Gastrocnemius medialis (tissue), 4 donors: ENCODE results near the gene ALPI. TPM values are rescaled to one million over a fixed set of nuclear protein-coding genes. Genes with fewer than 3 reads are reported as not detected.
"Not testable (repeated sequence)": the region's sequence is repeated elsewhere in the genome, so short reads cannot be mapped to it uniquely, and the experiment has no call there.

ENCODE experiments used
- ATAC-seq, 2 donors: fragments of 150-250 bp; one replicate each; pipeline ENCODE4 v1.9.1; 2016
- DNase-seq, 2 donors: peaks; one replicate each; pipeline ENCODE4 v3.0.0-alpha.2; 2019
- H3K27ac ChIP-seq, 4 donors: fragments of 200-600 bp; sonication (generic); 1 replicate in 1 of 4; 2 replicates in 3 of 4; pipeline ENCODE4 v1.5.1; 2016 to 2018; ENCODE audit warnings: mild to moderate bottlenecking in 2 of 4, moderate library complexity in 1 of 4
- H3K27me3 ChIP-seq, 3 donors: fragments of 200-600 bp; sonication (generic) in 2 of 3; 1 replicate in 1 of 3; 2 replicates in 2 of 3; pipeline versions ENCODE4 v1.5.1 to v1.6.0; 2016 to 2019; ENCODE audit warnings: mild to moderate bottlenecking in 1 of 3, moderate library complexity in 1 of 3
- H3K36me3 ChIP-seq, 2 donors: fragments of 200-600 bp; sonication (generic) in 1 of 2; one replicate each; pipeline ENCODE4 v1.5.1; 2017 to 2018
- H3K4me1 ChIP-seq, 2 donors: fragments of 200-600 bp; sonication (generic) in 1 of 2; one replicate each; pipeline ENCODE4 v1.5.1; 2016 to 2017; ENCODE audit warnings: mild to moderate bottlenecking in 2 of 2
- H3K4me3 ChIP-seq, 4 donors: fragments of 200-600 bp; sonication (generic) in 3 of 4; 1 replicate in 1 of 4; 2 replicates in 3 of 4; pipeline ENCODE4 v1.5.1; 2016 to 2019; ENCODE audit warnings: mild to moderate bottlenecking in 2 of 4
- H3K9me3 ChIP-seq, 3 donors: fragments of 200-600 bp; sonication (generic) in 2 of 3; 1 replicate in 1 of 3; 2 replicates in 2 of 3; pipeline ENCODE4 v1.5.1; 2016 to 2019
- CTCF ChIP-seq, 5 experiments: fragments of 450-650 bp in 3 of 5; fragments of 200-600 bp in 2 of 5; sonication (generic) in 2 of 5; IDR thresholded peaks in 4 of 5; conservative IDR thresholded peaks in 1 of 5; 1 replicate in 4 of 5; 2 replicates in 1 of 5; pipeline ENCODE4 v1.5.1; 2016 to 2019; ENCODE audit warnings: antibody characterized with exemption in 5 of 5, mild to moderate bottlenecking in 3 of 5, moderate library complexity in 3 of 5
- POLR2A ChIP-seq, 2 donors: fragments of 450-650 bp; IDR thresholded peaks; one replicate each; pipeline ENCODE4 v1.6.1; 2017; ENCODE audit warnings: antibody characterized with exemption in 2 of 2, mild to moderate bottlenecking in 2 of 2, moderate library complexity in 2 of 2
- in situ Hi-C, 4 donors: fragments of 200-750 bp; cut with MboI; loops; one replicate each; pipeline versions ENCODE4 v1.15.0 to v1.8.0; 2017; ENCODE audit warnings: low sequenced_read_pairs in 4 of 4
- intact Hi-C: fragments of 100-400 bp; cut with DNase I; formaldehyde crosslinking; loops from one replicate; pipeline ENCODE4 v1.15.1; 2023; ENCODE audit warnings: low total_unique reads
- total RNA-seq, 4 donors: library from RNA; depleted of rRNA; stranded (reverse); fragments of >200 nt; gene quantifications; one replicate each; pipeline versions ENCODE4 v1.1.0 to v1.2.3, GENCODE V29; 2016

ALPI gene
- not detected for total RNA-seq

GRCh38 chr2:232455426-232456255 is at the start of gene ALPI:
ALPI (plus strand) TSS chr2:232456153; CDS start chr2:232456200, 47 bp downstream.
- Histone ChIP-seq H3K4me3 (no peak within 1 kb of the TSS), H3K27ac (no peak within 1 kb of the TSS), H3K4me1 (no peaks in the 10 kb centered on the region), H3K27me3 (peaks cover 0 to 13% (median 0%) of the 10 kb centered on the region in 3 donors), H3K36me3 (no peaks in the 10 kb centered on the region), H3K9me3 (no peaks in the 10 kb centered on the region)
- in situ Hi-C loops (loop anchor here in 1 of 4 donors (10.0 kb wide), 1 partner anchor 59 kb away; no protein-coding TSS in a partner anchor), intact Hi-C loops (no loop called here)
- ATAC-seq (no peak), DNase-seq (no peak)
- TF ChIP-seq POLR2A (IDR thresholded peaks at IDR 0.05) (no peak), CTCF (IDR thresholded peaks at IDR 0.05 in 4 of 5, conservative IDR thresholded peaks at IDR 0.05 in 1 of 5) (no peak)

DNA sequence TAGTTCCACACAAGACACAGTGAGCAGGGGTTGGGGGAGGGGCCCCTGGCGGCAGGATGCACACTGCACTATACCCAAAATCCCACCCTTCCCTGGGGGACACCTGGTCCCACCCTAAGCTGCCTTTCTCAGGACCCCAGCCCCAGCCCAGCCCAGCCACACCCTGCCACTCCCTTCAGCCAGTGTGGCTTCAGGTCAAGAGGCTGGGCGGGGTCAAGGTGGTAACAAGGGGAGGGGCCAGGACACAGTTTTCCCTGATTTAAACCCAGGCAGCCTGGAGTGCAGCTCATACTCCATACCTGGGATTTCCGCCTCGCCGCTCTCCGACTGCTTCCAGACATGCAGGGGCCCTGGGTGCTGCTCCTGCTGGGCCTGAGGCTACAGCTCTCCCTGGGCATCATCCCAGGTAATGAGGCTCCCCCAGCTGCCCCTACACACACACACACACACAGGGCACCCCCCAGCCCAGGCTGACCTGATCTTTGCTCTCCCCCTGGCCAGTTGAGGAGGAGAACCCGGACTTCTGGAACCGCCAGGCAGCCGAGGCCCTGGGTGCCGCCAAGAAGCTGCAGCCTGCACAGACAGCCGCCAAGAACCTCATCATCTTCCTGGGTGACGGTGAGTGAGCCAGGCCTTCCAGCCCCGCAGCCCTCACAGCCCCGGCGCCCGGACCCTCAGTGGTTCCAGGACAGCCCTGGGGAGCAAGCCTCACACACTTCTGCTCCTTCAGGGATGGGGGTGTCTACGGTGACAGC is 49.2 kb upstream of the ALPI start, which contains the start of gene ALPG:
Gene ALPG, plus strand, starts transcription at position 289 of the 755 bp plus-strand sequence. Its CDS starts 51 bp downstream, at position 340.
- Histone ChIP-seq H3K4me1 (no peaks in the 10 kb centered on the region), H3K27me3 (peaks cover 0 to 5% (median 0%) of the 10 kb centered on the region in 3 donors), H3K36me3 (no peaks in the 10 kb centered on the region), H3K27ac (no peak within 1 kb of the TSS), H3K9me3 (no peaks in the 10 kb centered on the region), H3K4me3 (no peak within 1 kb of the TSS)
- no peak for TF ChIP-seq CTCF (IDR thresholded peaks at IDR 0.05 in 4 of 5, conservative IDR thresholded peaks at IDR 0.05 in 1 of 5)
- no peak for ATAC-seq
- in situ Hi-C loops = no loop called here
- no peak for DNase-seq
- intact Hi-C loops = no loop called here

- H3K4me1 ChIP-seq, H3K4me3 ChIP-seq, DNase-seq, in situ Hi-C loops, H3K27me3 ChIP-seq, H3K36me3 ChIP-seq, H3K27ac ChIP-seq, ATAC-seq, intact Hi-C loops, H3K9me3 ChIP-seq: not testable (repeated sequence)
These were observed 48.4 kb upstream of the ALPI start for GRCh38 chr2:232407428-232408150.

DNA sequence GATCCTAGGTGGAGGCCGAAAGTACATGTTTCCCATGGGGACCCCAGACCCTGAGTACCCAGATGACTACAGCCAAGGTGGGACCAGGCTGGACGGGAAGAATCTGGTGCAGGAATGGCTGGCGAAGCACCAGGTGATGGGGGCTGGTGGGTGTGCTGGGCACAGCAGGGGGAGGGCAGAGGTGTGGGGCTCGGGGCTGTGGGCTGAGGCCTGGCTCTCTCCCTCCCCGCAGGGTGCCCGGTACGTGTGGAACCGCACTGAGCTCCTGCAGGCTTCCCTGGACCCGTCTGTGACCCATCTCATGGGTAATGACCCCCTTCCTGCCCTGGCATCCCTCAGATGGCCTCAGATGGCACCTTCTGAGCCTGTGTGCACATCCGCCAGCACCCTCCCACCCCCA is 47.7 kb upstream of the ALPI start:
- in situ Hi-C loops, H3K27me3 ChIP-seq, intact Hi-C loops, ATAC-seq, H3K4me3 ChIP-seq, DNase-seq, H3K27ac ChIP-seq, H3K36me3 ChIP-seq, H3K4me1 ChIP-seq, H3K9me3 ChIP-seq: not testable (repeated sequence)

DNA sequence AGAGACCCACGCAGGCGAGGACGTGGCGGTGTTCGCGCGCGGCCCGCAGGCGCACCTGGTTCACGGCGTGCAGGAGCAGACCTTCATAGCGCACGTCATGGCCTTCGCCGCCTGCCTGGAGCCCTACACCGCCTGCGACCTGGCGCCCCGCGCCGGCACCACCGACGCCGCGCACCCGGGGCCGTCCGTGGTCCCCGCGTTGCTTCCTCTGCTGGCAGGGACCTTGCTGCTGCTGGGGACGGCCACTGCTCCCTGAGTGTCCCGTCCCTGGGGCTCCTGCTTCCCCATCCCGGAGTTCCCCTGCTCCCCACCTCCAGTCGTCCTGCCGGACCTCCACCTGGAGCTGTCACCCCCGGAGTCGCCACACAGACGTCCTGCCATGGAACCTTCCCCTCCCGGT is 46.3 kb upstream of the ALPI start:
- H3K4me3 ChIP-seq, H3K4me1 ChIP-seq, H3K9me3 ChIP-seq, in situ Hi-C loops, ATAC-seq, DNase-seq, H3K27ac ChIP-seq, intact Hi-C loops, H3K27me3 ChIP-seq, H3K36me3 ChIP-seq: not testable (repeated sequence)
